Hepatocyte (in vitro differentiated cells): ENCODE results near the gene PNPLA1. TPM values are rescaled to one million over a fixed set of nuclear protein-coding genes. Genes with fewer than 3 reads are reported as not detected.

Experiments
- DNase-seq: peaks from one replicate; pipeline ENCODE4 v3.0.0-alpha.2; 2016; ENCODE audit warnings: low spot score
- H2AFZ ChIP-seq: fragments of 200-600 bp; sonication (generic); 2 replicates; pipeline ENCODE4 v1.6.0; 2016; ENCODE audit warnings: antibody characterized with exemption, mild to moderate bottlenecking
- H3K27ac ChIP-seq: fragments of 200-600 bp; sonication (generic); 2 replicates; pipeline ENCODE4 v1.5.1; 2016; ENCODE audit warnings: mild to moderate bottlenecking
- H3K27me3 ChIP-seq: fragments of 200-600 bp; sonication (generic); 2 replicates; pipeline ENCODE4 v1.6.1; 2016
- H3K36me3 ChIP-seq: fragments of 200-600 bp; sonication (generic); replicated peaks from 2 replicates; pipeline ENCODE4 v1.5.1; 2016; ENCODE audit warnings: low read depth; ENCODE audit not compliant: insufficient read depth
- H3K4me1 ChIP-seq: fragments of 200-600 bp; sonication (generic); 2 replicates; pipeline ENCODE4 v1.5.1; 2016; ENCODE audit warnings: mild to moderate bottlenecking, moderate library complexity; ENCODE audit not compliant: insufficient read depth
- H3K4me2 ChIP-seq: fragments of 200-600 bp; sonication (generic); 2 replicates; pipeline ENCODE4 v1.6.0; 2016
- H3K4me3 ChIP-seq: fragments of 200-600 bp; sonication (generic); 2 replicates; pipeline ENCODE4 v1.5.1; 2016; ENCODE audit warnings: mild to moderate bottlenecking
- H3K79me2 ChIP-seq: fragments of 200-600 bp; sonication (generic); 2 replicates; pipeline ENCODE4 v1.6.0; 2017; ENCODE audit warnings: mild to moderate bottlenecking
- H3K9me2 ChIP-seq: fragments of 200-600 bp; sonication (generic); replicated peaks from 2 replicates; pipeline ENCODE4 v1.6.0; 2017; ENCODE audit warnings: mild to moderate bottlenecking; ENCODE audit not compliant: insufficient read depth
- H3K9me3 ChIP-seq: fragments of 200-600 bp; sonication (generic); 2 replicates; pipeline ENCODE4 v1.5.1; 2016; ENCODE audit warnings: low read depth, mild to moderate bottlenecking
- H4K20me1 ChIP-seq: fragments of 200-600 bp; sonication (generic); 2 replicates; pipeline ENCODE4 v1.6.0; 2016; ENCODE audit warnings: mild to moderate bottlenecking; ENCODE audit not compliant: insufficient read depth, poor library complexity, severe bottlenecking
- EZH2 ChIP-seq: fragments of 200-600 bp; sonication (generic); IDR thresholded peaks from 2 replicates; pipeline ENCODE4 v1.6.1; 2016; ENCODE audit warnings: antibody characterized with exemption, mild to moderate bottlenecking, borderline replicate concordance
- EZH2phosphoT487 ChIP-seq: fragments of 200-600 bp; sonication (generic); IDR thresholded peaks from one replicate; pipeline ENCODE4 v1.6.1; 2018; ENCODE audit warnings: antibody characterized with exemption, mild to moderate bottlenecking, low read depth, moderate library complexity; ENCODE audit not compliant: unreplicated experiment, severe bottlenecking
- WGBS: methylation state at CpG from one replicate; pipeline ENCODE4 v1.1.6; 2016; ENCODE audit warnings: low lambda C conversion rate; ENCODE audit errors: missing lambda C conversion rate; 5-methylcytosine and 5-hydroxymethylcytosine counted together
- polyA plus RNA-seq: library from polyadenylated mRNA; unstranded; fragments of >200 nt; fragmentation: Nextera tagmentation; extraction: Ambion mirVana; gene quantifications from 2 replicates; pipeline ENCODE4 v1.2.1, GENCODE V29; 2016
- total RNA-seq: library from RNA; depleted of rRNA; stranded (reverse); fragments of >200 nt; gene quantifications from 2 replicates; pipeline ENCODE4 v1.2.3, GENCODE V29; 2014
- TF ChIP-seq, protein P1 (sequence below): fragments of 200-600 bp; sonication (generic); IDR thresholded peaks from 2 replicates; pipeline ENCODE4 v1.5.1; 2016; ENCODE audit warnings: antibody characterized with exemption, mild to moderate bottlenecking; ENCODE audit not compliant: poor library complexity

Gene PNPLA1
- total and polyA plus RNA-seq, 2 experiments from 2014 or later = 0.48 to 0.57 TPM

DNA sequence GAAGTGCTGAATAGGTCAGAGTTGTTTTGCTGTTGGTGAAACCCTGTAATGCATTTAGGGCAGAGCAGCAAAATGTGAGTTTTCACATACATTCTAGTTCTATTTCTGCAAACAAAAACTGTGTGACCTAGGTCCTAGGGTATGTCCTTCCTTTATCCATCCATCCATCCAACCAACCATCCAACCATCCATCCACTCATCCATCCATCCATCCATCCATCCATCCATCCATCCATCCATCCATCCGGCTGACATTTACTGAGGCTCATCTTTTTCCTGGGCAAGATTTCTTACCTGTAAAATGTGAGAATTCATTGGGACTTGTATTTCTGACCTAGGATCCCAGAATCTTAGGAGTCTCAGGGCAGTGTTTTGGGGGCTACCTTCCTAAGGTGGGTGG, 14.5 kb downstream of the PNPLA1 start:
- 100% methylated on average over 1 of the region's 1 CpG for WGBS
- H3K9me3 ChIP-seq = no peaks in the 10 kb centered on the region
- no peak overlapping the region for H2AFZ ChIP-seq
- no peak overlapping the region for H3K27ac ChIP-seq
- H3K79me2 ChIP-seq = no peaks in the 10 kb centered on the region
- no peaks in the 10 kb centered on the region for H3K36me3 ChIP-seq
- TF ChIP-seq EZH2phosphoT487 (no peak), EZH2 (no peak)
- TF ChIP-seq, protein P1, sequence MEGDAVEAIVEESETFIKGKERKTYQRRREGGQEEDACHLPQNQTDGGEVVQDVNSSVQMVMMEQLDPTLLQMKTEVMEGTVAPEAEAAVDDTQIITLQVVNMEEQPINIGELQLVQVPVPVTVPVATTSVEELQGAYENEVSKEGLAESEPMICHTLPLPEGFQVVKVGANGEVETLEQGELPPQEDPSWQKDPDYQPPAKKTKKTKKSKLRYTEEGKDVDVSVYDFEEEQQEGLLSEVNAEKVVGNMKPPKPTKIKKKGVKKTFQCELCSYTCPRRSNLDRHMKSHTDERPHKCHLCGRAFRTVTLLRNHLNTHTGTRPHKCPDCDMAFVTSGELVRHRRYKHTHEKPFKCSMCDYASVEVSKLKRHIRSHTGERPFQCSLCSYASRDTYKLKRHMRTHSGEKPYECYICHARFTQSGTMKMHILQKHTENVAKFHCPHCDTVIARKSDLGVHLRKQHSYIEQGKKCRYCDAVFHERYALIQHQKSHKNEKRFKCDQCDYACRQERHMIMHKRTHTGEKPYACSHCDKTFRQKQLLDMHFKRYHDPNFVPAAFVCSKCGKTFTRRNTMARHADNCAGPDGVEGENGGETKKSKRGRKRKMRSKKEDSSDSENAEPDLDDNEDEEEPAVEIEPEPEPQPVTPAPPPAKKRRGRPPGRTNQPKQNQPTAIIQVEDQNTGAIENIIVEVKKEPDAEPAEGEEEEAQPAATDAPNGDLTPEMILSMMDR = no peak
- H3K4me2 ChIP-seq = no peak overlapping the region
- no peak overlapping the region for H3K4me3 ChIP-seq
- DNase-seq = no peak
- no peaks in the 10 kb centered on the region for H4K20me1 ChIP-seq
- no peaks in the 10 kb centered on the region for H3K9me2 ChIP-seq
- peaks cover 23% of the 10 kb centered on the region for H3K27me3 ChIP-seq
- no peaks in the 10 kb centered on the region for H3K4me1 ChIP-seq

DNA sequence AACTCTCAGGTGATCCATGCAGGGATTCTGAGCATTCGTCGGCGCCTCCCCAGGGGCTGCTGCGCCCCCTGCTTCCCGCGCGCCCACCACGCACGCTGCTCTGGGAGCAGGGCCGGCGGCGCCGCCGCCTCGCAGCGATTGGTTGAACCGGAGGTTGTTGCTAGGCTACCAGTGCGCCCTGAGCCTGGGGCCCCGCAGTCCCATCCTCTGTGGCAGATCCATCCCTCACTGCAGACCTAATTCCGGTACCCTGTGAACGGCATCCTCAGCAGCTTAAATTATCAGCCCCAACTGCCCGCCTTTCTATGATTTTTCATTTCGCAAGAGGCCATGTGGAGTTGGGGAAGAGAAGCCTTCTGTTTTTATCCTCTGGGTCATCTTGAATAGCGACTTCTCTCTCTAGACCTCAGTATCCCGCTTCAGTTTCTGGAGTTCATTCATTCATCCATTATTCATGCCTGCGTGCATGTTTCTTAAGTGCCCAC, 15.4 kb downstream of the PNPLA1 start:
- no peaks in the 10 kb centered on the region for H3K36me3 ChIP-seq
- peaks cover 23% of the 10 kb centered on the region for H3K27me3 ChIP-seq
- H3K79me2 ChIP-seq = no peaks in the 10 kb centered on the region
- WGBS = 21% methylated on average over 26 of the region's 26 CpGs
- H3K4me1 ChIP-seq = no peaks in the 10 kb centered on the region
- H3K4me2 ChIP-seq = no peak overlapping the region
- no peak overlapping the region for H3K27ac ChIP-seq
- H3K9me3 ChIP-seq = no peaks in the 10 kb centered on the region
- H3K9me2 ChIP-seq = no peaks in the 10 kb centered on the region
- H2AFZ ChIP-seq = no peak overlapping the region
- no peak overlapping the region for H3K4me3 ChIP-seq
- no peak for DNase-seq
- TF ChIP-seq, protein P1 = no peak
- TF ChIP-seq EZH2 = no peak
- TF ChIP-seq EZH2phosphoT487 = no peak
- no peaks in the 10 kb centered on the region for H4K20me1 ChIP-seq

DNA sequence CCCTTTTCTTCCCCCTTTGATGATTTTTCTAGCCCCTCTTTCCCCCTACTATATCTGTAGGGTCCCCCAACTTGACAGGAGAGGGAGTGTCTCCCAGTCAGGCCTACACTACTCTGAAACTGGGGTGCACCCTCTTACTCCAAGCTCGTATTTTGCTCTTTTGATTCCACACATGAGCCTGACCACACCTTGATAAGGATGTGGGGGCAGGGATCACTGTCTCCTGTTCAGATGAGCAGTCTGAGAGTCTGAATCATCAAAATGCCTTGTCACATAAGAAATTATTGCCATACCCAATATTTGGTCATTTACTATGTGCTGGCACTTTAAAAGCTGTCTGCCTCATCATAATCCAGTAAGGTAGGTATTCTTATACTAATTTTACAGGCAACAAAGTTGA, 15.9 kb downstream of the PNPLA1 start:
- 82% methylated on average over 1 of the region's 1 CpG for WGBS
- no peaks in the 10 kb centered on the region for H4K20me1 ChIP-seq
- H2AFZ ChIP-seq = no peak overlapping the region
- no peak for TF ChIP-seq EZH2
- TF ChIP-seq, protein P1 = no peak
- no peak for TF ChIP-seq EZH2phosphoT487
- no peaks in the 10 kb centered on the region for H3K9me2 ChIP-seq
- H3K9me3 ChIP-seq = no peaks in the 10 kb centered on the region
- H3K27me3 ChIP-seq = peaks cover 23% of the 10 kb centered on the region
- no peak overlapping the region for H3K4me2 ChIP-seq
- no peak overlapping the region for H3K4me3 ChIP-seq
- DNase-seq = no peak
- no peaks in the 10 kb centered on the region for H3K36me3 ChIP-seq
- no peak overlapping the region for H3K27ac ChIP-seq
- H3K4me1 ChIP-seq = peaks cover 2% of the 10 kb centered on the region
- no peaks in the 10 kb centered on the region for H3K79me2 ChIP-seq

DNA sequence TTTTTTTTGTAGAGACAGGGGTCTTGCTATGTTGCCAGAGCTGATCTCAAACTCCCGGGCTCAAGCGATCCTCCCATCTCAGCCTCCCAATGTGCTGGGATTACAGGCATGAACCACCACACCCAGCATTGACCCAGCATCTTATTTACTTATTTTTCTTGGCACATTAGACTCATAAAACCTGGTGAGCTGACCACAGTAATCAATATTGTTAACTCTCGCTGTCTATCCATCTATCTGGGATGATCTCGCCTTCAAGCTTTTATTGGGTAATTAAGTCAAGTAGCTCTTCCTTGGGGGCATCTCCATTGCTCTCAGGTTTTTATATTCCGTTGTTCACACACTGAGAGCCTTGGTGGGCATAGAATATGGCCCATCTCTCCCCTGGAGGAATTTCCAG, 17.0 kb downstream of the PNPLA1 start:
- Histone ChIP-seq H2AFZ (no peak overlapping the region), H3K4me3 (no peak overlapping the region), H3K4me2 (no peak overlapping the region), H3K27ac (no peak overlapping the region), H3K4me1 (peaks cover 5% of the 10 kb centered on the region), H3K36me3 (no peaks in the 10 kb centered on the region), H3K9me2 (no peaks in the 10 kb centered on the region), H3K79me2 (no peaks in the 10 kb centered on the region), H3K27me3 (peaks cover 23% of the 10 kb centered on the region), H4K20me1 (no peaks in the 10 kb centered on the region), H3K9me3 (no peaks in the 10 kb centered on the region)
- no peak for DNase-seq
- WGBS = 61% methylated on average over 5 of the region's 5 CpGs
- no peak for TF ChIP-seq EZH2phosphoT487
- no peak for TF ChIP-seq EZH2
- TF ChIP-seq, protein P1 = no peak
